ENCODE data around the gene ZNF219. TPM values are rescaled to one million over a fixed set of nuclear protein-coding genes. Genes with fewer than 3 reads are reported as not detected.

The ZNF219 gene
- total and polyA plus RNA-seq, 2 of the 13 experiments (the other 11 are each of a cell fraction or from before 2014, with no cell fraction given): 34.5 to 36.6 TPM

DNA sequence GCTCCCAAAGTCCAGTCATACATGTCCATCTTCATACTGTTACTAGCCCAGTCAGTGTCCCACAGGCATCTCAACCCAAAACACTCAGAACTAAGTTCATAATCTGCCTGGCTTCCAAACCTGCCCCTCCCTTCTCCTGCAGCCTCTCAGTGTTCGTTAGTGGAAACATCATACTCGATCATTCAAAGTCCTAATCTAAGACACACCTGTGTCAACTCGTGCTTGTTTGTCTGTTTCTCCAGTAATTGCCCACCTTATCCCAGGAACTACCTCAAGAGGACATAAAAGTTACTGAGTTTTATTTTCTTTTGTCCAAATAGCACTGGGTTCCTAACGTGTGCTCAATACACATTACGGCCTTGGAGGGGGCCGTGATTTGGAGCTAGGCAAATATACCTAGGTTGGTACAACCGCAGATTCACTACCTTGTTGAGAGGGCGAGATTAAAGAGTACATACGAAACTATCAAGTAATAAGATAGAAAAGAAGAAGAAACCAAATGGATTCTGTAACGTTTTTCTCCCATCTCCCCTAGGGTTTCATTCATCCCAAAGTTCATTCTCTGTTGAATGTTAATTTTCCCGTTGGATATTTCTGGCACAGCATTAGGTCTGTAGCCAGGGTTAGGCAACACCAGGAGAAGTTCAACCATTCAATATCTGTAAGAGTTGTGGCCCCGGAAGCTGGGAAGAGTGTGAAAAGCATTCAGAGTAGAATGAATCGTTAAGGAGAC, 37.7 kb downstream of the ZNF219 start (continued):
- TF ChIP-seq, protein P1, sequence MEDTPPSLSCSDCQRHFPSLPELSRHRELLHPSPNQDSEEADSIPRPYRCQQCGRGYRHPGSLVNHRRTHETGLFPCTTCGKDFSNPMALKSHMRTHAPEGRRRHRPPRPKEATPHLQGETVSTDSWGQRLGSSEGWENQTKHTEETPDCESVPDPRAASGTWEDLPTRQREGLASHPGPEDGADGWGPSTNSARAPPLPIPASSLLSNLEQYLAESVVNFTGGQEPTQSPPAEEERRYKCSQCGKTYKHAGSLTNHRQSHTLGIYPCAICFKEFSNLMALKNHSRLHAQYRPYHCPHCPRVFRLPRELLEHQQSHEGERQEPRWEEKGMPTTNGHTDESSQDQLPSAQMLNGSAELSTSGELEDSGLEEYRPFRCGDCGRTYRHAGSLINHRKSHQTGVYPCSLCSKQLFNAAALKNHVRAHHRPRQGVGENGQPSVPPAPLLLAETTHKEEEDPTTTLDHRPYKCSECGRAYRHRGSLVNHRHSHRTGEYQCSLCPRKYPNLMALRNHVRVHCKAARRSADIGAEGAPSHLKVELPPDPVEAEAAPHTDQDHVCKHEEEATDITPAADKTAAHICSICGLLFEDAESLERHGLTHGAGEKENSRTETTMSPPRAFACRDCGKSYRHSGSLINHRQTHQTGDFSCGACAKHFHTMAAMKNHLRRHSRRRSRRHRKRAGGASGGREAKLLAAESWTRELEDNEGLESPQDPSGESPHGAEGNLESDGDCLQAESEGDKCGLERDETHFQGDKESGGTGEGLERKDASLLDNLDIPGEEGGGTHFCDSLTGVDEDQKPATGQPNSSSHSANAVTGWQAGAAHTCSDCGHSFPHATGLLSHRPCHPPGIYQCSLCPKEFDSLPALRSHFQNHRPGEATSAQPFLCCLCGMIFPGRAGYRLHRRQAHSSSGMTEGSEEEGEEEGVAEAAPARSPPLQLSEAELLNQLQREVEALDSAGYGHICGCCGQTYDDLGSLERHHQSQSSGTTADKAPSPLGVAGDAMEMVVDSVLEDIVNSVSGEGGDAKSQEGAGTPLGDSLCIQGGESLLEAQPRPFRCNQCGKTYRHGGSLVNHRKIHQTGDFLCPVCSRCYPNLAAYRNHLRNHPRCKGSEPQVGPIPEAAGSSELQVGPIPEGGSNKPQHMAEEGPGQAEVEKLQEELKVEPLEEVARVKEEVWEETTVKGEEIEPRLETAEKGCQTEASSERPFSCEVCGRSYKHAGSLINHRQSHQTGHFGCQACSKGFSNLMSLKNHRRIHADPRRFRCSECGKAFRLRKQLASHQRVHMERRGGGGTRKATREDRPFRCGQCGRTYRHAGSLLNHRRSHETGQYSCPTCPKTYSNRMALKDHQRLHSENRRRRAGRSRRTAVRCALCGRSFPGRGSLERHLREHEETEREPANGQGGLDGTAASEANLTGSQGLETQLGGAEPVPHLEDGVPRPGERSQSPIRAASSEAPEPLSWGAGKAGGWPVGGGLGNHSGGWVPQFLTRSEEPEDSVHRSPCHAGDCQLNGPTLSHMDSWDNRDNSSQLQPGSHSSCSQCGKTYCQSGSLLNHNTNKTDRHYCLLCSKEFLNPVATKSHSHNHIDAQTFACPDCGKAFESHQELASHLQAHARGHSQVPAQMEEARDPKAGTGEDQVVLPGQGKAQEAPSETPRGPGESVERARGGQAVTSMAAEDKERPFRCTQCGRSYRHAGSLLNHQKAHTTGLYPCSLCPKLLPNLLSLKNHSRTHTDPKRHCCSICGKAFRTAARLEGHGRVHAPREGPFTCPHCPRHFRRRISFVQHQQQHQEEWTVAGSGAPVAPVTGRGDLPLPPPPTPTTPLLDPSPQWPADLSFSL (CRISPR knock-in tag; IDR thresholded peaks at IDR 0.05): 0 out of 2 replicates have a peak, but pooled peaks have one; percentile 50
- TF ChIP-seq ETV5 (CRISPR knock-in tag; IDR thresholded peaks at IDR 0.05; ENCODE audit: borderline replicate concordance): 0 out of 2 replicates have a peak, but pooled peaks have one; percentile 2
- peak; percentile 99 for TF ChIP-seq ZFAT (CRISPR knock-in tag; conservative IDR thresholded peaks at IDR 0.05)
- TF ChIP-seq GATAD2A (CRISPR knock-in tag; IDR thresholded peaks at IDR 0.05): 0 out of 2 replicates have a peak, but pooled peaks have one; percentile 26
- 0 out of 2 replicates have a peak, but pooled peaks have one; percentile 32 for TF ChIP-seq ZNF546 (CRISPR knock-in tag; conservative IDR thresholded peaks at IDR 0.05)
- TF ChIP-seq ZNF839 (CRISPR knock-in tag; IDR thresholded peaks at IDR 0.05; ENCODE audit: borderline replicate concordance): no peak
- no peak for TF ChIP-seq ZNF547 (CRISPR knock-in tag; IDR thresholded peaks at IDR 0.05)
- TF ChIP-seq ZNF589 (CRISPR knock-in tag; conservative IDR thresholded peaks at IDR 0.05): no peak
- TF ChIP-seq, protein P2, sequence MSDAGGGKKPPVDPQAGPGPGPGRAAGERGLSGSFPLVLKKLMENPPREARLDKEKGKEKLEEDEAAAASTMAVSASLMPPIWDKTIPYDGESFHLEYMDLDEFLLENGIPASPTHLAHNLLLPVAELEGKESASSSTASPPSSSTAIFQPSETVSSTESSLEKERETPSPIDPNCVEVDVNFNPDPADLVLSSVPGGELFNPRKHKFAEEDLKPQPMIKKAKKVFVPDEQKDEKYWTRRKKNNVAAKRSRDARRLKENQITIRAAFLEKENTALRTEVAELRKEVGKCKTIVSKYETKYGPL (CRISPR knock-in tag; IDR thresholded peaks at IDR 0.05): no peak
- TF ChIP-seq TMF1 (CRISPR knock-in tag; IDR thresholded peaks at IDR 0.05; ENCODE audit: low read depth): no peak
- 0 out of 2 replicates have a peak, but pooled peaks have one; percentile 49 for TF ChIP-seq ZKSCAN8 (CRISPR knock-in tag; IDR thresholded peaks at IDR 0.05; ENCODE audit: borderline replicate concordance)
- 0 out of 2 replicates have a peak, but pooled peaks have one; percentile 26 for TF ChIP-seq NR2F6 (IDR thresholded peaks at IDR 0.05)
- TF ChIP-seq NR2F6 (CRISPR knock-in tag; IDR thresholded peaks at IDR 0.05): no peak
- peak; percentile 83 for TF ChIP-seq CEBPG (CRISPR knock-in tag; IDR thresholded peaks at IDR 0.05)
- no peak for TF ChIP-seq ARID2 (CRISPR knock-in tag; IDR thresholded peaks at IDR 0.05; ENCODE audit: borderline replicate concordance)
- 0 out of 4 replicates have a peak, but pooled peaks of 1 of the 2 experiments have one; percentile 19 for TF ChIP-seq EP300 (IDR thresholded peaks at IDR 0.05; ENCODE audit: low read depth in 2 of 2, low read length in 2 of 2)
- TF ChIP-seq EP300 (CRISPR knock-in tag; IDR thresholded peaks at IDR 0.05; ENCODE audit: borderline replicate concordance): no peak
- TF ChIP-seq WIZ (CRISPR knock-in tag; IDR thresholded peaks at IDR 0.05): 0 out of 2 replicates have a peak, but pooled peaks have one; percentile 30
- no peak for TF ChIP-seq ZNF605 (CRISPR knock-in tag; IDR thresholded peaks at IDR 0.05)
- TF ChIP-seq SPEN (CRISPR knock-in tag; IDR thresholded peaks at IDR 0.05; ENCODE audit: low read depth): no peak
- 0 out of 2 replicates have a peak, but pooled peaks have one; percentile 15 for TF ChIP-seq ZBTB7B (CRISPR knock-in tag; IDR thresholded peaks at IDR 0.05)
- 0 out of 2 replicates have a peak, but pooled peaks have one; percentile 60 for TF ChIP-seq ZNF317 (CRISPR knock-in tag; IDR thresholded peaks at IDR 0.05)
- no peak for TF ChIP-seq ZNF337 (CRISPR knock-in tag; IDR thresholded peaks at IDR 0.05; ENCODE audit: borderline replicate concordance, low read depth)
- no peak for TF ChIP-seq ZNF17 (CRISPR knock-in tag; IDR thresholded peaks at IDR 0.05)
- peak; percentile 16; the same call in 1 of the 2 replicates for TF ChIP-seq MIER3 (CRISPR knock-in tag; IDR thresholded peaks at IDR 0.05; ENCODE audit: borderline replicate concordance)

Measured in HepG2 (cell line).